Lower lobe of right lung (tissue), 2 donors: ENCODE data around the gene ADAMTS16. TPM values are rescaled to one million over a fixed set of nuclear protein-coding genes. Genes with fewer than 3 reads are reported as not detected.

Experiments used
- ATAC-seq, 2 donors: fragments of 200-7000 bp; cut with Tn5 transposase; one replicate each; pipeline ENCODE4 v1.9.1; 2020 to 2022; ENCODE audit warnings: mild to moderate bottlenecking in 2 of 2, moderate library complexity in 2 of 2
- DNase-seq: peaks from one replicate; pipeline ENCODE4 v3.0.0-alpha.2; 2020
- H3K27ac ChIP-seq: fragments of 200-600 bp; one replicate; pipeline ENCODE4 v1.8.0; 2022
- H3K27me3 ChIP-seq: fragments of 200-600 bp; one replicate; pipeline ENCODE4 v1.8.0; 2022; ENCODE audit warnings: low read depth
- H3K36me3 ChIP-seq: fragments of 200-600 bp; one replicate; pipeline ENCODE4 v1.8.0; 2022; ENCODE audit warnings: mild to moderate bottlenecking
- H3K4me1 ChIP-seq: fragments of 200-600 bp; one replicate; pipeline ENCODE4 v1.8.0; 2022
- H3K4me3 ChIP-seq: fragments of 200-600 bp; one replicate; pipeline ENCODE4 v1.8.0; 2022; ENCODE audit warnings: mild to moderate bottlenecking
- H3K9me3 ChIP-seq: fragments of 200-600 bp; one replicate; pipeline ENCODE4 v1.8.0; 2022
- CTCF ChIP-seq: fragments of 200-600 bp; IDR thresholded peaks from one replicate; pipeline ENCODE4 v1.8.0; 2022; ENCODE audit warnings: antibody characterized with exemption, mild to moderate bottlenecking
- intact Hi-C: fragments of 100-400 bp; cut with DNase I; formaldehyde crosslinking; loops from one replicate; pipeline ENCODE4 v1.11.0; 2022
- total RNA-seq: library from RNA; stranded (reverse); fragmentation: NEBNext Ultra II Directional; extraction: Animal tissue kit (Norgen Biotek cat#: 25700); gene quantifications from one replicate; pipeline ENCODE4 v1.2.1, GENCODE V29; 2021
- donor health status: DM: no; HTN: yes; CAD: no; lungs with severe emphysema.

ADAMTS16 gene
- total RNA-seq, 1 donor from 2014 or later, result 1.1 TPM

GRCh38 chr5:5145651-5146529, 5.8 kb downstream of the ADAMTS16 start:
- Histone ChIP-seq H3K4me1 (peaks cover 7% of the 10 kb centered on the region), H3K27me3 (peaks cover 12% of the 10 kb centered on the region), H3K4me3 (no peak overlapping the region), H3K36me3 (no peaks in the 10 kb centered on the region), H3K27ac (no peak overlapping the region), H3K9me3 (peaks cover 6% of the 10 kb centered on the region)
- intact Hi-C loops, result loop anchor here (10.0 kb wide), 1 partner anchor 269 kb away; no protein-coding TSS in a partner anchor
- DNase-seq (no peak), ATAC-seq (no peak)
- TF ChIP-seq CTCF, result no peak

- Histone ChIP-seq H3K36me3 (no peaks in the 10 kb centered on the region), H3K4me1 (peaks cover under 1% of the 10 kb centered on the region), H3K27ac (no peak overlapping the region), H3K27me3 (peaks cover 5% of the 10 kb centered on the region), H3K4me3 (no peak overlapping the region), H3K9me3 (peaks cover 6% of the 10 kb centered on the region)
- ATAC-seq (no peak), DNase-seq (no peak)
- intact Hi-C loops, result loop anchor here (10.0 kb wide), 1 partner anchor 268 kb away; no protein-coding TSS in a partner anchor
- no peak for TF ChIP-seq CTCF
Observed at GRCh38 chr5:5146530-5147160, 6.5 kb downstream of the ADAMTS16 start.

GRCh38 chr5:5149154-5149553, 9.0 kb downstream of the ADAMTS16 start:
- H3K4me3 ChIP-seq, result no peak overlapping the region
- no peak for DNase-seq
- intact Hi-C loops, result loop anchor here (10.0 kb wide), 1 partner anchor 266 kb away; no protein-coding TSS in a partner anchor
- no peaks in the 10 kb centered on the region for H3K4me1 ChIP-seq
- TF ChIP-seq CTCF, result no peak
- H3K9me3 ChIP-seq, result peaks cover 6% of the 10 kb centered on the region
- ATAC-seq, result no peak
- H3K27me3 ChIP-seq, result no peaks in the 10 kb centered on the region
- no peaks in the 10 kb centered on the region for H3K36me3 ChIP-seq
- H3K27ac ChIP-seq, result no peak overlapping the region

DNA sequence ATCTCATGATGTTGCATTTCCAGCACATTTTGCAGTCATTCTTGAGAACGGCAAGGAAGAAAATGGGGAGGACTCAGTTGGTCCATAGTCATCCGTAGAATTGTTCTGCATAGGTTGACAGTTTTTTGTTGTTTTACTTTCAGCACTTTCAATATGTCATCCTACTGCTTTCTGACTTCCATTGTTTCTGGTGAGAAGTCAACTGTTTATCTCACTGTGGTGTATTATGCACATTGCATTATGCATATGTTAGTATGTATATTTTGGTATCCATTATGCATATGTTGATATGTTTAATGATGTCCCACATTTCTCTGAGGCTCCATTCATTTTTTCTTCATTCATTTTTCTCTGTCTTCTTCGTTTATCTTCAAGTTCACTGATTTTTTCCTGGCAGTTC, 10.5 kb downstream of the ADAMTS16 start:
- no peak for DNase-seq
- Histone ChIP-seq H3K4me3 (no peak overlapping the region), H3K27me3 (no peaks in the 10 kb centered on the region), H3K36me3 (no peaks in the 10 kb centered on the region), H3K4me1 (no peaks in the 10 kb centered on the region), H3K9me3 (peaks cover 6% of the 10 kb centered on the region), H3K27ac (no peak overlapping the region)
- TF ChIP-seq CTCF, result no peak
- intact Hi-C loops, result no loop called here
- ATAC-seq, result no peak

DNA sequence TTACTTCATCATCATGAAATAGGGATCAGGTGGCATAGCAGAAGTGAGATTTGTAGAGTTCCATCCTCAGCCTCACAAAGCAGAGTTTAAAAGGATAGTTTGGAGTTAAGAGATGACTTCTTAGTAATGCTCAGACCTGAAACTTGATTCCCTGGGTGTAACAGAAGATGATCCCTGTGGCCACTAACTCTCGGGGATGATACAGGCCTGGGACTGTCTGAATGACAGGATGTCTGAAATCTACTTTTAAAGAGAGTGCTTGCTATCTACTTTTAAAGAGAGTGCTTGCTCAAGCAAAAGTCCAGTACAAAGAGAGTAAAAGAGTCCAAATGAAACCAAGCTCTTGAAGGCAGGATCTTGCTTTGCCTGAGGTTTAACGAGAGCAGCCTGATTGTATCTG, 14.6 kb downstream of the ADAMTS16 start:
- Histone ChIP-seq H3K27ac (no peak overlapping the region), H3K9me3 (peaks cover 6% of the 10 kb centered on the region), H3K4me3 (no peak overlapping the region), H3K4me1 (no peaks in the 10 kb centered on the region), H3K36me3 (no peaks in the 10 kb centered on the region), H3K27me3 (no peaks in the 10 kb centered on the region)
- intact Hi-C loops, result no loop called here
- no peak for DNase-seq
- no peak for ATAC-seq
- TF ChIP-seq CTCF, result no peak
